ENCODE data around the gene SLC38A8.

SLC38A8 gene

GRCh38 chr16:83966153-83966696 lies 76.4 kb downstream of the SLC38A8 start:
- in situ Hi-C loops (cut with MboI; ENCODE audit: low pct_unique_long_range_greater_than_20kb, low sequenced_read_pairs, unreplicated experiment): loop anchor here (25.0 kb wide), 1 partner anchor 96 kb away; no protein-coding TSS in a partner anchor
- TF ChIP-seq CTCF (IDR thresholded peaks at IDR 0.05; ENCODE audit: extremely low read depth, insufficient read depth, missing control alignments): no peak
- no peak for DNase-seq (ENCODE audit: low spot score)

- no peak for TF ChIP-seq CTCF (IDR thresholded peaks at IDR 0.05; ENCODE audit: extremely low read depth, insufficient read depth, missing control alignments)
- DNase-seq (ENCODE audit: low spot score): no peak
- in situ Hi-C loops (cut with MboI; ENCODE audit: low pct_unique_long_range_greater_than_20kb, low sequenced_read_pairs, unreplicated experiment): loop anchor here (25.0 kb wide), 1 partner anchor 97 kb away; no protein-coding TSS in a partner anchor
These were observed 77.0 kb downstream of the SLC38A8 start for GRCh38 chr16:83965444-83966152.

GRCh38 chr16:83964684-83965443 lies 77.7 kb downstream of the SLC38A8 start:
- in situ Hi-C loops (cut with MboI; ENCODE audit: low pct_unique_long_range_greater_than_20kb, low sequenced_read_pairs, unreplicated experiment): loop anchor here (25.0 kb wide), 1 partner anchor 97 kb away; no protein-coding TSS in a partner anchor
- no peak for TF ChIP-seq CTCF (IDR thresholded peaks at IDR 0.05; ENCODE audit: extremely low read depth, insufficient read depth, missing control alignments)
- no peak for DNase-seq (ENCODE audit: low spot score)

- in situ Hi-C loops (cut with MboI; ENCODE audit: low pct_unique_long_range_greater_than_20kb, low sequenced_read_pairs, unreplicated experiment): loop anchor here (25.0 kb wide), 1 partner anchor 99 kb away; no protein-coding TSS in a partner anchor
- DNase-seq (ENCODE audit: low spot score): no peak
- TF ChIP-seq CTCF (IDR thresholded peaks at IDR 0.05; ENCODE audit: extremely low read depth, insufficient read depth, missing control alignments): no peak
These were observed 79.1 kb downstream of the SLC38A8 start for GRCh38 chr16:83963277-83964119.

- DNase-seq (ENCODE audit: low spot score): no peak
- in situ Hi-C loops (cut with MboI; ENCODE audit: low pct_unique_long_range_greater_than_20kb, low sequenced_read_pairs, unreplicated experiment): loop anchor here (25.0 kb wide), 1 partner anchor 101 kb away; no protein-coding TSS in a partner anchor
- TF ChIP-seq CTCF (IDR thresholded peaks at IDR 0.05; ENCODE audit: extremely low read depth, insufficient read depth, missing control alignments): no peak
These were observed 81.0 kb downstream of the SLC38A8 start for GRCh38 chr16:83961591-83961990.

Data from GM13977 (cell line).